ENCODE results near the gene FLT4.

The FLT4 gene

GRCh38 chr5:180640861-180641565 is 8.4 kb downstream of the FLT4 start:
- DNase-seq: no peak

GRCh38 chr5:180640611-180640860 is 8.9 kb downstream of the FLT4 start:
- no peak for DNase-seq

GRCh38 chr5:180639741-180640610 is 9.4 kb downstream of the FLT4 start:
- no peak for DNase-seq

DNA sequence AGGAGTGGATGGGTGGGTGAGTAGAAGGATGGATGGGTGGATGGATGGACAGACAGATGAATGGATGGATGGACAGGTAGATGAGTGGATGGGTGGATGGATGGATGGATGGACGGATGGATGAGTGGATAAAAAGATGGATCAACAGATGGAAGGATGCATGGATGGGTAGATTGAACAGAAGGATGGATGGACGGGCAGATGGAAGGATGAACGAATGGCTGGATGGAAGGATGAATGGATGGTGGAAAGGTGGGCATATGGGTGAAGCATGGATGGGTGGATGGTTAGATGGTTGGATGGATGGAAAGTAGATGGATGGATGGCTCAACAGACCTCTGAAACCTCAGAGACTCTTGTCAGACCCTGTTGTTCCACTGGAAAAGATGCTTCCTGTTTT is 10.1 kb downstream of the FLT4 start:
- no peak for DNase-seq

DNA sequence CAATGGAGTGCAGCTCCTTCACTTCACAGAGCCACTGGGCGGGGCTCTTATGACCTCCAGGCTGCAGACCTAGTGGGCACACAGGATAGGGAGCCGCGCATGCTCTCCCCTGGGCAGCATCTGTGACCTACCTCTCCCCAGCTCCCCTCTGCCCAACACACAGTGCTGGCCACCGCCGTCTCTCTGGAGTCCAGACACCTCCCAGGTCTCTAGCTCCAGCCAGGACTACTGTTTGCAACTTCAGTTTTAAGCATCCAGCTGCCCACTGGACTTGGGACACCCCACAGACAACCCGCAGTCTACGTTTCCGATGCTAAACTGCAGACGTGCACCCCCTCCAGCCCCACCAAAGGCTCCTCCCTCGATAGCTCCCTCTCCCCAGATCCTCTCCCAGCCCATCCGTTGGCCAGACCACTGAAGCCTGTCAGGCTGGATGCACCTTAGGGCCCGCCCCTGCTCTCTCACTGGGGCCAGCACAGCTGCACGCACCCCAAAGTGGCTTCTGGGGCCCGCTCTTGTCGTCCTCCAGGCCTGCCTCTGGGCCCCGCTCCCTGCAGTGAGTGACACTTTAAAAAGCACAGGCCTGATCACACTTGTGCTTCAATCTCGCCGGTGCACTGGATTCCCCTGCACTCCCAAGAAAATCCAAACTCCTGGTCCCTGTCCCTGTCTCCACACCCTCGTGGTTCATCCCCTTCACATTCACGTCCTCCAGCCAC is 11.3 kb downstream of the FLT4 start:
- DNase-seq: no peak

- DNase-seq: no peak
These were observed 12.9 kb downstream of the FLT4 start for GRCh38 chr5:180636403-180637075.

- DNase-seq: no peak
These were observed 13.4 kb downstream of the FLT4 start for GRCh38 chr5:180636016-180636402.

DNA sequence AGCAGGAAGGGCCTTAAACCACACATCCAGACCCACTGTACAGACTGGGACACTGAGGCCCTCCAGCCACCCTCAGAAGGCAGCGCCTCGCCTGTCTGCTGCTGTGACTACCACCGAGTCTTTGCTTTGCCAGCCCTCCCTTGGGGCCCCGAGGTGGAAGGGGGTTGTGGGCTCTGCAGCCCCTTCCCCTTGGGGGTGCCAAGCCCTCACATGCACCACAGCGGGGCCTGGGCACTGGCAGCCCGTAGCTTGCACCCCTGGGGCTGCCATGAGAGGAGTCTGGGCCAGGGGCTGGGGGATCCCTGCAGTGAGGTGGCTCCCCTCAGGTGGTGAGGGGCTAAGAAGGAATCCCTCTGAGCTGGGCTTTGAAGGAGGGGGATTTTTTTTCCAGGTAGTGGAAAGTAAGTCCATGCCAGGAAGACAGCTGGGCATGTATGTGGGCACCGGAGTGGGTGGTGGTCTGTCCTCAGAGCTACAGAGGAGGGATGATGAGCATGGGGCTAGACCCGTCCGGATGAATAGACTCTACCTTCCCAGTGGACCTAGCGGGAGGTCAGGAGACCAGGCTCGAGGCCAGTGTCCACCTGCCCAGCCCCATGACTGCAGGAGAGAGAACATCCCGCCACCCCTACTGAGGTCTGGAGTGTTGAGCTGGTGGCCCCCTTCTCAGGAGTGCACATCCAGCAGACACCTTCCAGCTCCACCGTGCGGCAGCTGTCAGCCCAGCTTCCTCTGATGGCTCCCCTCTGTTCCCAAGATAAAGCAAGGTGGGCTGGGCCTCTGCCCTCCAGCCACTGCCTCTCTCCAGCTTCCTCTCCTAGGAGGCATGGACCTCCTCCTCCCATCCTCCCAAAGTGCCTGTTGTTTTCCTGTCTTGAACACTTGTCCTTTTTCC is 15.9 kb downstream of the FLT4 start:
- DNase-seq: no peak

GRCh38 chr5:180632768-180633167 is 16.6 kb downstream of the FLT4 start:
- DNase-seq: no peak

GRCh38 chr5:180631549-180632383 is 17.6 kb downstream of the FLT4 start:
- no peak for DNase-seq

- no peak for DNase-seq
These were observed 19.0 kb downstream of the FLT4 start for GRCh38 chr5:180630426-180630825.

GRCh38 chr5:180629831-180630382 is 19.5 kb downstream of the FLT4 start:
- no peak for DNase-seq

- no peak for DNase-seq
These were observed 20.3 kb downstream of the FLT4 start for GRCh38 chr5:180628827-180629750.

GRCh38 chr5:180628211-180628610 is 21.2 kb downstream of the FLT4 start:
- no peak for DNase-seq

DNA sequence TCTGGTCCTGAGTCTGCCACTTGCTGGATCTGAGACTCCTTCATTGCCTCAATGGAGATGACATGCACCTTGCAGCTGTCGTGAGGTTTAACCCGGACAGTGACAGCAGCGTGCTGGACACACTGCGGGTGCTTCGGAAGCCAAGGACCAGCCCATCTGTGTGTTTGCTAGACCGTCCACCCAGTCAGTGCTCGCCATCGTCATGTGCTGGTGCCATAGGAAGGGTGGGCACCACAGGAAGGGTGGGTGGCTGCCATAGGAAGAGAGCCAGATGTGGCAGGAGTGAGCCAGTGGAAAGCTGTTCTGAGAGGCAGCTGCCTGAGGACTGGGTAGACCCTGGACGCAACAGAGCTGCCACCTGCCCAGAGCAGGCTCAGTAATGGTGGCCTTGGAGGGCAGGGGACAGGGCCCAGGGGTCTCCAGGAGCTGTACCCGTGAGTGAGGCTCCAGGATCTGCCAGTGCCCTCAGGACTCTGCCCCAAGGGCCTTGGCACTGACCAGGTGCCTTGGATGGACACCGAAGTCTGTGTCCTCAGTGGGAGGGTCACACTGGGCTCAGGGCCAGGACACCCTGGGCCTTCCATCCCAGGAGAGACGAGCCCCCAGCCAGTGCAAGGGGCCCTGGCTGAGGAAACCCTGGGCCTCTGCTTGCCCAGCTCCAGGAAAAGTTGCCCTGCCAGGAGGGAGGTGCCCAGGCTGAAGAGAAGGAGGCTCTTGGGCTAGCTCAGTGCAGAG is 21.8 kb downstream of the FLT4 start:
- no peak for DNase-seq

GRCh38 chr5:180626661-180627385 is 22.6 kb downstream of the FLT4 start:
- DNase-seq: no peak

GRCh38 chr5:180625791-180626660 is 23.4 kb downstream of the FLT4 start:
- DNase-seq: no peak

Measured in bone marrow (tissue), 2 donors.